ENCODE data around the gene DLG2.

Gene DLG2

DNA sequence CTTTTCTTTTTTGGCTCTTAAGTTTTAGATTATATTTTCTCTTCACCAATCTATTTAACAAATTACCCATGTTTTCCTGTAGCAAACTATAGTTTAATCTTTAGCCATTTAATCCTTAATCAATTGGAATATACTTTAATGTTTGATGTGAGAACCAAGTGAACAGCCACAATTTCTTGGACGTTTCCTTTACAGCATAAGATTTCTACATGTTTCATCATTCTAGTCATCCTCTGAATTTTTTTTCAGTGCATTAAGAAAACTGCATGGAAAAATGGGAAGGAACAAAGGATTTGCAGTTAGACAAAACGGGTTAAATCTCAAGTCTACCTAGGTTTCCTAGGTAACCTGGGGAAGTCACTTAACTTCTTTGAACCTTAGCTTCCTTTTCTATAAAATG lies 1833.8 kb downstream of the DLG2 start:
- H3K79me1 ChIP-seq (replicated peaks; ENCODE audit: low read length, poor library complexity, severe bottlenecking), result no peaks in the 10 kb centered on the region
- H3K27me3 ChIP-seq (ENCODE audit: control insufficient read depth in 1 of 2, insufficient read depth in 1 of 2, low read length in 2 of 2), result no peaks in the 10 kb centered on the region
- DNase-seq, result no peak
- no peak overlapping the region for H2BK120ac ChIP-seq (ENCODE audit: low read depth, low read length)
- H2BK12ac ChIP-seq (ENCODE audit: low read length in 2 of 2), result no peak overlapping the region
- no peak overlapping the region for H2AK5ac ChIP-seq (ENCODE audit: low read length, severe bottlenecking)
- no peak overlapping the region for H3K14ac ChIP-seq (ENCODE audit: low read length in 2 of 2)
- no peak overlapping the region for H2BK5ac ChIP-seq (ENCODE audit: low read depth, low read length, poor library complexity, severe bottlenecking)
- H3K27ac ChIP-seq (ENCODE audit: low read length, poor library complexity, severe bottlenecking), result no peak overlapping the region
- H4K91ac ChIP-seq (ENCODE audit: low read length), result no peak overlapping the region
- no peak overlapping the region for H2BK15ac ChIP-seq (ENCODE audit: low read depth, poor library complexity, severe bottlenecking)
- H3K4me3 ChIP-seq (ENCODE audit: insufficient read depth in 1 of 2, low read depth in 1 of 2, low read length in 2 of 2), result no peak overlapping the region
- 100% methylated on average over 1 of the region's 2 CpGs for WGBS
- H3K23ac ChIP-seq (ENCODE audit: low read length in 2 of 2), result no peak overlapping the region
- H3K9me3 ChIP-seq (ENCODE audit: control insufficient read depth, low read length), result no peaks in the 10 kb centered on the region
- no peak overlapping the region for H3K4ac ChIP-seq (ENCODE audit: low read depth in 1 of 2, low read length in 2 of 2)
- no peak overlapping the region for H3K4me2 ChIP-seq (ENCODE audit: low read length, poor library complexity, severe bottlenecking)
- no peak overlapping the region for H3K9ac ChIP-seq (ENCODE audit: low read length)
- no peaks in the 10 kb centered on the region for H3K4me1 ChIP-seq (ENCODE audit: control insufficient read depth, insufficient read depth, low read depth, low read length)
- H2AFZ ChIP-seq (ENCODE audit: low read depth, low read length), result no peak overlapping the region
- no peak overlapping the region for H3K18ac ChIP-seq (ENCODE audit: low read depth in 1 of 2, low read length in 2 of 2)
- H4K8ac ChIP-seq (ENCODE audit: low read length), result no peak overlapping the region
- H3K36me3 ChIP-seq (ENCODE audit: control insufficient read depth in 1 of 2, insufficient read depth in 2 of 2, low read depth in 1 of 2, low read length in 2 of 2), result no peaks in the 10 kb centered on the region

DNA sequence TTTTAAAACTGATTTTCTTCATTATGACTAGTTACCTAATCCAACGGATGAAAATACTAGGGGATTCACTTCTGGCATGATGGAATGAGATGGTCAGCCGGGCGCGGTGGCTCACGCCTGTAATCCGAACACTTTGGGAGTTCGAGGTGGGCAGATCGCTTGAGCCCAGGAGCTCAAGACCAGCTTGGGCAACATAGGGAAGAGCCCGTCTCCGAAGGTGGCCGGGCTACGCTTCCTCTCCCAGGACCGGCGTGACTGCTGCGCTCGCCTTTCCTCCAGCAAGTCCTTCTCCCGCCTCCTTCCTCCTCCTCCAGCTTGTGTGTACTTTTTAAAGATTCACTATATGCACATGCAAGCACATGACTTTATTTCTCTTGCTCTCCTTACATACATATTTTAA lies 1835.6 kb downstream of the DLG2 start:
- Histone ChIP-seq H4K91ac (ENCODE audit: low read length) (no peak overlapping the region), H2AFZ (ENCODE audit: low read depth, low read length) (no peak overlapping the region), H3K4ac (ENCODE audit: low read depth in 1 of 2, low read length in 2 of 2) (no peak overlapping the region), H3K27me3 (ENCODE audit: control insufficient read depth in 1 of 2, insufficient read depth in 1 of 2, low read length in 2 of 2) (no peaks in the 10 kb centered on the region), H3K27ac (ENCODE audit: low read length, poor library complexity, severe bottlenecking) (no peak overlapping the region), H2BK5ac (ENCODE audit: low read depth, low read length, poor library complexity, severe bottlenecking) (no peak overlapping the region), H3K4me1 (ENCODE audit: control insufficient read depth, insufficient read depth, low read depth, low read length) (no peaks in the 10 kb centered on the region), H3K23ac (ENCODE audit: low read length in 2 of 2) (no peak overlapping the region), H4K8ac (ENCODE audit: low read length) (no peak overlapping the region), H3K18ac (ENCODE audit: low read depth in 1 of 2, low read length in 2 of 2) (no peak overlapping the region), H3K14ac (ENCODE audit: low read length in 2 of 2) (no peak overlapping the region), H3K4me2 (ENCODE audit: low read length, poor library complexity, severe bottlenecking) (no peak overlapping the region), H3K36me3 (ENCODE audit: control insufficient read depth in 1 of 2, insufficient read depth in 2 of 2, low read depth in 1 of 2, low read length in 2 of 2) (no peaks in the 10 kb centered on the region), H2BK15ac (ENCODE audit: low read depth, poor library complexity, severe bottlenecking) (no peak overlapping the region), H2AK5ac (ENCODE audit: low read length, severe bottlenecking) (no peak overlapping the region), H3K9ac (ENCODE audit: low read length) (no peak overlapping the region), H2BK12ac (ENCODE audit: low read length in 2 of 2) (no peak overlapping the region), H2BK120ac (ENCODE audit: low read depth, low read length) (no peak overlapping the region), H3K79me1 (replicated peaks; ENCODE audit: low read length, poor library complexity, severe bottlenecking) (no peaks in the 10 kb centered on the region), H3K9me3 (ENCODE audit: control insufficient read depth, low read length) (no peaks in the 10 kb centered on the region), H3K4me3 (ENCODE audit: insufficient read depth in 1 of 2, low read depth in 1 of 2, low read length in 2 of 2) (no peak overlapping the region)
- WGBS, result 94% methylated on average over 16 of the region's 17 CpGs
- DNase-seq, result no peak

DNA sequence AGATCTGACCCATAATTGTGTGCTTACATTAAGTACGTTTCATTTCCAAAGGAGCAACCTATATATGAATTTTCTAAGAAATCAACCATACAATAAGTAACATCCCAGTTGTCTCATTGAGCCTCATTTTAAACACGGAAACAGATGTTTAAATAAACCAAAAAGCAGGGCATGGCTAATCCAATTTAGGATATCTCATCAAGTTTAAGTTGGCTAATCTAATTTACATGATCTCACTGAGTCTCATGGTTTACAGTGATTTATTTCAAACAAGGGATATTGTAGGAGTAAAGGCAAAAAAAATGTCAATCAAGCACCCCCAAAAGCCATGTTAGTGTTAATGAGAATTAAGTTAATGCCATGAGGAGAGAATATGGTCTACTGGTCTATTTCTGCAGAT lies 1841.2 kb downstream of the DLG2 start:
- H3K4me2 ChIP-seq (ENCODE audit: low read length, poor library complexity, severe bottlenecking), result no peak overlapping the region
- no peak overlapping the region for H2BK15ac ChIP-seq (ENCODE audit: low read depth, poor library complexity, severe bottlenecking)
- H2BK120ac ChIP-seq (ENCODE audit: low read depth, low read length), result no peak overlapping the region
- no peak overlapping the region for H3K18ac ChIP-seq (ENCODE audit: low read depth in 1 of 2, low read length in 2 of 2)
- no peak overlapping the region for H3K4me3 ChIP-seq (ENCODE audit: insufficient read depth in 1 of 2, low read depth in 1 of 2, low read length in 2 of 2)
- no peak overlapping the region for H3K9ac ChIP-seq (ENCODE audit: low read length)
- H3K23ac ChIP-seq (ENCODE audit: low read length in 2 of 2), result no peak overlapping the region
- no peak overlapping the region for H3K4ac ChIP-seq (ENCODE audit: low read depth in 1 of 2, low read length in 2 of 2)
- no peak overlapping the region for H4K8ac ChIP-seq (ENCODE audit: low read length)
- no peak overlapping the region for H2AK5ac ChIP-seq (ENCODE audit: low read length, severe bottlenecking)
- H3K27me3 ChIP-seq (ENCODE audit: control insufficient read depth in 1 of 2, insufficient read depth in 1 of 2, low read length in 2 of 2), result no peaks in the 10 kb centered on the region
- no peak overlapping the region for H2BK5ac ChIP-seq (ENCODE audit: low read depth, low read length, poor library complexity, severe bottlenecking)
- no peak overlapping the region for H4K91ac ChIP-seq (ENCODE audit: low read length)
- no peak overlapping the region for H3K27ac ChIP-seq (ENCODE audit: low read length, poor library complexity, severe bottlenecking)
- no peaks in the 10 kb centered on the region for H3K79me1 ChIP-seq (replicated peaks; ENCODE audit: low read length, poor library complexity, severe bottlenecking)
- H3K9me3 ChIP-seq (ENCODE audit: control insufficient read depth, low read length), result no peaks in the 10 kb centered on the region
- no peaks in the 10 kb centered on the region for H3K36me3 ChIP-seq (ENCODE audit: control insufficient read depth in 1 of 2, insufficient read depth in 2 of 2, low read depth in 1 of 2, low read length in 2 of 2)
- no peak for DNase-seq
- no peak overlapping the region for H2BK12ac ChIP-seq (ENCODE audit: low read length in 2 of 2)
- 83% methylated on average over 1 of the region's 2 CpGs for WGBS
- no peak overlapping the region for H2AFZ ChIP-seq (ENCODE audit: low read depth, low read length)
- no peaks in the 10 kb centered on the region for H3K4me1 ChIP-seq (ENCODE audit: control insufficient read depth, insufficient read depth, low read depth, low read length)
- no peak overlapping the region for H3K14ac ChIP-seq (ENCODE audit: low read length in 2 of 2)

DNA sequence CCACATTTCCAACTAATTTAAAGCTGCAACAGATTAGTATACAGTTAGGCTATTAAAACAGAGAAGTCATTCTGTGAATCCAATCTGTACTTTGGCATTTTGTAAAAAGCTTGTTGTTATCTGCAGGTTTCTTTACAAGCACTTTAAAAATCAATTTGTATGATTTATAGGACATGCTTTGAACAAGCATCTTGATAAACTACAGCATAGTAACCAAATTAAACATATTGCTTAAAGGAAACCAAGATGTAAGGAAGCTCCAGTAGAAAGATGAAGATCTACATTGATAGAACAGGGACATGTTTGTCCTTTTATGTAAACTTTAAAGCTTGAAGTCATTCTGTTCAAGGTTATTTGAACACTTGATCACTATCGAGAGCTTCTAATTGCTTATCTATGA lies 1842.7 kb downstream of the DLG2 start:
- Histone ChIP-seq H3K14ac (ENCODE audit: low read length in 2 of 2) (no peak overlapping the region), H2BK5ac (ENCODE audit: low read depth, low read length, poor library complexity, severe bottlenecking) (no peak overlapping the region), H3K36me3 (ENCODE audit: control insufficient read depth in 1 of 2, insufficient read depth in 2 of 2, low read depth in 1 of 2, low read length in 2 of 2) (no peaks in the 10 kb centered on the region), H3K9me3 (ENCODE audit: control insufficient read depth, low read length) (no peaks in the 10 kb centered on the region), H2AK5ac (ENCODE audit: low read length, severe bottlenecking) (no peak overlapping the region), H3K4me2 (ENCODE audit: low read length, poor library complexity, severe bottlenecking) (no peak overlapping the region), H3K23ac (ENCODE audit: low read length in 2 of 2) (no peak overlapping the region), H3K27me3 (ENCODE audit: control insufficient read depth in 1 of 2, insufficient read depth in 1 of 2, low read length in 2 of 2) (no peaks in the 10 kb centered on the region), H2AFZ (ENCODE audit: low read depth, low read length) (no peak overlapping the region), H3K4ac (ENCODE audit: low read depth in 1 of 2, low read length in 2 of 2) (no peak overlapping the region), H3K4me3 (ENCODE audit: insufficient read depth in 1 of 2, low read depth in 1 of 2, low read length in 2 of 2) (no peak overlapping the region), H2BK12ac (ENCODE audit: low read length in 2 of 2) (no peak overlapping the region), H4K8ac (ENCODE audit: low read length) (no peak overlapping the region), H4K91ac (ENCODE audit: low read length) (no peak overlapping the region), H3K4me1 (ENCODE audit: control insufficient read depth, insufficient read depth, low read depth, low read length) (no peaks in the 10 kb centered on the region), H2BK15ac (ENCODE audit: low read depth, poor library complexity, severe bottlenecking) (no peak overlapping the region), H3K27ac (ENCODE audit: low read length, poor library complexity, severe bottlenecking) (no peak overlapping the region), H2BK120ac (ENCODE audit: low read depth, low read length) (no peak overlapping the region), H3K79me1 (replicated peaks; ENCODE audit: low read length, poor library complexity, severe bottlenecking) (no peaks in the 10 kb centered on the region), H3K18ac (ENCODE audit: low read depth in 1 of 2, low read length in 2 of 2) (no peak overlapping the region), H3K9ac (ENCODE audit: low read length) (no peak overlapping the region)
- WGBS, result no CpG with 5 or more reads among the region's 1 CpG
- no peak for DNase-seq

All from mesenchymal stem cell (in vitro differentiated cells and primary cell).